ENCODE data around the gene RERG. TPM values are rescaled to one million over a fixed set of nuclear protein-coding genes. Genes with fewer than 3 reads are reported as not detected.

The RERG gene
- total RNA-seq, 1 experiment from 2014 or later: not detected

DNA sequence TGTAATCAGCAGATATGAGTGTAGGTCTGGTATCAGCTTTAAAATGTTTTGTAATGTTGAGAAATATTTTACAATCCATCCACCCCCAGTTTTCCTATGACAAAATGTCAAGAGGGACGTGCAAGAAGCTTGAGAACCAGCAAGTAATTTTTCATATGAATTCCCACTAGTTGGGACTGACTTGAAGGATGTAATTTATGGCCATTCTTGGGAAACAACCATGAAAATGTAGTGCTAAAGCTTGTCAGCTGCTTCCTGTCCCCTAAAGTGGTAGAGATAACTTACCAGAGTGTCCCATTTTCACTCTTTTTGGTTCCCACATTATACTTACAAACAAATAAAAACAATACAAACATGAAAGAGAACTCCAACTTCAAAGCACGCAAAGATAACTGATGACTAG, 63.9 kb downstream of the RERG start:
- peaks cover 15% of the 10 kb centered on the region for H3K4me1 ChIP-seq (ENCODE audit: insufficient read depth, low read length, poor library complexity, severe bottlenecking)
- no peak overlapping the region for H3K4me3 ChIP-seq (ENCODE audit: low read depth, low read length, poor library complexity, severe bottlenecking)
- POLR2A ChIA-PET (ENCODE audit: low non-redundant PET): no interaction called here
- BruUV-seq (replicated peaks): no TSS peak
- CTCF ChIA-PET: interaction anchor here (1.5 kb wide), 1 partner anchor 64 kb away, joined by 6 read pairs; the partner anchor contains the start of gene RERG
- no peak overlapping the region for H3K27ac ChIP-seq (ENCODE audit: low read depth, low read length, poor library complexity, severe bottlenecking)
- no peaks in the 10 kb centered on the region for H3K36me3 ChIP-seq (ENCODE audit: insufficient read depth, low read length, poor library complexity, severe bottlenecking)
- intact Hi-C loops (cut with micrococcal nuclease; ENCODE audit: unreplicated experiment): loop anchor here (10.0 kb wide), 1 partner anchor 312 kb away; the partner anchor contains the start of gene ART4
- peak; percentile 64 for DNase-seq (ENCODE audit: low spot score)
- H3K9me3 ChIP-seq (ENCODE audit: low read depth, low read length, poor library complexity, severe bottlenecking): no peaks in the 10 kb centered on the region
- no peaks in the 10 kb centered on the region for H3K27me3 ChIP-seq (replicated peaks; ENCODE audit: insufficient read depth, low read depth, low read length, poor library complexity)
- TF ChIP-seq, protein P1, sequence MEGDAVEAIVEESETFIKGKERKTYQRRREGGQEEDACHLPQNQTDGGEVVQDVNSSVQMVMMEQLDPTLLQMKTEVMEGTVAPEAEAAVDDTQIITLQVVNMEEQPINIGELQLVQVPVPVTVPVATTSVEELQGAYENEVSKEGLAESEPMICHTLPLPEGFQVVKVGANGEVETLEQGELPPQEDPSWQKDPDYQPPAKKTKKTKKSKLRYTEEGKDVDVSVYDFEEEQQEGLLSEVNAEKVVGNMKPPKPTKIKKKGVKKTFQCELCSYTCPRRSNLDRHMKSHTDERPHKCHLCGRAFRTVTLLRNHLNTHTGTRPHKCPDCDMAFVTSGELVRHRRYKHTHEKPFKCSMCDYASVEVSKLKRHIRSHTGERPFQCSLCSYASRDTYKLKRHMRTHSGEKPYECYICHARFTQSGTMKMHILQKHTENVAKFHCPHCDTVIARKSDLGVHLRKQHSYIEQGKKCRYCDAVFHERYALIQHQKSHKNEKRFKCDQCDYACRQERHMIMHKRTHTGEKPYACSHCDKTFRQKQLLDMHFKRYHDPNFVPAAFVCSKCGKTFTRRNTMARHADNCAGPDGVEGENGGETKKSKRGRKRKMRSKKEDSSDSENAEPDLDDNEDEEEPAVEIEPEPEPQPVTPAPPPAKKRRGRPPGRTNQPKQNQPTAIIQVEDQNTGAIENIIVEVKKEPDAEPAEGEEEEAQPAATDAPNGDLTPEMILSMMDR (conservative IDR thresholded peaks at IDR 0.05; ENCODE audit: low read depth, low read length): no peak
- no peak for TF ChIP-seq EZH2 (IDR thresholded peaks at IDR 0.05; ENCODE audit: borderline replicate concordance, low read depth, low read length, poor library complexity, severe bottlenecking)

DNA sequence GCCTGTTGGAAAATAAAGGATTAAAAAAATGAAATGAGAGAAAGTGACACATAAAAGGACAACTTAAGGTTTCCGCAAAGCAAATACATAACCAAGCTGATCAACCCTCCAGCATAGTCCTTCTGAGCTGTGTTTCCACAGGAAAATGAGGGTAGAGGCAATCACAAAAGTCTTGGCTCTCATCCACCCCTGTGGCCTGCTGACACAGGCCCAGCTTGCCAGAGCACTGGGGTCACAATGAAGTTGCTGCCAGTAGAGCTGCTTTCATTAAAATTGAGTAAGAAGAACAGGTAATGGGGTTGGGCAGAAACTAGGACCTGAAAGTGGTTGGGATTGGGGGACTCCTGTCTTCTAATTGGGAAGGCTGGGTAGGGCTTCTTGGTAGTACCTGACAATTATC, 65.9 kb downstream of the RERG start:
- no TSS peak for BruUV-seq (replicated peaks)
- ChIA-PET POLR2A (ENCODE audit: low non-redundant PET) (no interaction called here), CTCF (no interaction called here)

DNA sequence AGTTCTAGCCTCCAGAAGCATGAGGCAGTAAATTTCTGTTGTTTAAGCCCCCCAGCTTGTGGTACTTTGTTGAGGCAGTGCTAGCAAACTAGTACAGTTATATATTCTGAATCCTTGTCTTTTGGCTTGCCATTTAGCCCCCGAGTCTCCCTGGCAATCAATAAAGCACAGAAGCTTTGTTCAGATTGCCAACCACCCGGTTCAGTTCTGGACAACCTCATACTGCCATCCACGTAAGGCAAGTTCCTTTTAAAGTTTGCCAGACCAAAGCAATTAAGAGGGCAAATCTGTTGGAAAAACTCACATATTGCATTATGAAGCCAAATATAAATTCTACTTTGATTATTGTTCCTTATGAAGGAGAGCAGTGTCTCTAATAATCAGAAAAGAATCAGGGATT, 67.1 kb downstream of the RERG start:
- intact Hi-C loops (cut with micrococcal nuclease; ENCODE audit: unreplicated experiment): loop anchor here (10.0 kb wide), 1 partner anchor 309 kb away; the partner anchor contains the start of gene ART4
- peaks cover 15% of the 10 kb centered on the region for H3K4me1 ChIP-seq (ENCODE audit: insufficient read depth, low read length, poor library complexity, severe bottlenecking)
- no peak overlapping the region for H3K4me3 ChIP-seq (ENCODE audit: low read depth, low read length, poor library complexity, severe bottlenecking)
- no peak for DNase-seq (ENCODE audit: low spot score)
- no peaks in the 10 kb centered on the region for H3K9me3 ChIP-seq (ENCODE audit: low read depth, low read length, poor library complexity, severe bottlenecking)
- no peak overlapping the region for H3K27ac ChIP-seq (ENCODE audit: low read depth, low read length, poor library complexity, severe bottlenecking)
- ChIA-PET CTCF (no interaction called here), POLR2A (ENCODE audit: low non-redundant PET) (interaction anchor here (0.5 kb wide), 1 partner anchor 60 kb away, joined by 3 read pairs; no protein-coding TSS in a partner anchor)
- H3K27me3 ChIP-seq (replicated peaks; ENCODE audit: insufficient read depth, low read depth, low read length, poor library complexity): no peaks in the 10 kb centered on the region
- no TSS peak for BruUV-seq (replicated peaks)
- TF ChIP-seq, protein P1 (conservative IDR thresholded peaks at IDR 0.05; ENCODE audit: low read depth, low read length): no peak
- no peak for TF ChIP-seq EZH2 (IDR thresholded peaks at IDR 0.05; ENCODE audit: borderline replicate concordance, low read depth, low read length, poor library complexity, severe bottlenecking)
- no peaks in the 10 kb centered on the region for H3K36me3 ChIP-seq (ENCODE audit: insufficient read depth, low read length, poor library complexity, severe bottlenecking)

More for the DNA sequence above, 65.9 kb downstream of the RERG start:
- Histone ChIP-seq H3K36me3 (ENCODE audit: insufficient read depth, low read length, poor library complexity, severe bottlenecking) (no peaks in the 10 kb centered on the region), H3K27ac (ENCODE audit: low read depth, low read length, poor library complexity, severe bottlenecking) (no peak overlapping the region), H3K4me1 (ENCODE audit: insufficient read depth, low read length, poor library complexity, severe bottlenecking) (peaks cover 15% of the 10 kb centered on the region), H3K4me3 (ENCODE audit: low read depth, low read length, poor library complexity, severe bottlenecking) (no peak overlapping the region), H3K27me3 (replicated peaks; ENCODE audit: insufficient read depth, low read depth, low read length, poor library complexity) (no peaks in the 10 kb centered on the region), H3K9me3 (ENCODE audit: low read depth, low read length, poor library complexity, severe bottlenecking) (no peaks in the 10 kb centered on the region)
- intact Hi-C loops (cut with micrococcal nuclease; ENCODE audit: unreplicated experiment): loop anchor here (10.0 kb wide), 1 partner anchor 310 kb away; the partner anchor contains the start of gene ART4
- no peak for TF ChIP-seq EZH2 (IDR thresholded peaks at IDR 0.05; ENCODE audit: borderline replicate concordance, low read depth, low read length, poor library complexity, severe bottlenecking)
- TF ChIP-seq, protein P1 (conservative IDR thresholded peaks at IDR 0.05; ENCODE audit: low read depth, low read length): no peak
- no peak for DNase-seq (ENCODE audit: low spot score)

All from A673 (cell line).